ENCODE data around the gene FRMD6.
"Not testable (repeated sequence)": the region's sequence is repeated elsewhere in the genome, so short reads cannot be mapped to it uniquely, and the experiment has no call there.

The FRMD6 gene

DNA sequence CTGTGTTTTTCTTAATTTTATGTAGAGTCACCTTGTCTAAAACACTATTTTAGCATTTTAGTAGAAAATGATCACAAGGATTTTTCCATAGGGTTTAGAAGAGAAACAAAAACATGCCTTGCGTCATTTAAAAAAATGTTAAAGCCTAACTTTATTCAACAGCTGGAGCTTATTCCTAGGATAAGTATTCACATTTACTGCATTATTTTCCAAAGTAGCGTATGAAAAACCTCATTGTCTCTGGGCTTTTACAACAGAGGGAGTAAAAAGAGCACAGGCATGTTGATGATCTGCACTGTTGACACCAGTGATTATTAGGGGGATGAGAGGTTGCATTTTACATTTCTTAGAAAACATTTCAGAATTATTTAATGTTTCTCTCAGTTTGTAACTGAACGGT lies 66.1 kb downstream of the FRMD6 start:
- DNase-seq (ENCODE audit: low read depth in 2 of 3, low spot score in 2 of 3) = no peak

GRCh38 chr14:51719955-51720354 lies 68.2 kb downstream of the FRMD6 start:
- no peak for DNase-seq (ENCODE audit: low read depth in 2 of 3, low spot score in 2 of 3)

DNA sequence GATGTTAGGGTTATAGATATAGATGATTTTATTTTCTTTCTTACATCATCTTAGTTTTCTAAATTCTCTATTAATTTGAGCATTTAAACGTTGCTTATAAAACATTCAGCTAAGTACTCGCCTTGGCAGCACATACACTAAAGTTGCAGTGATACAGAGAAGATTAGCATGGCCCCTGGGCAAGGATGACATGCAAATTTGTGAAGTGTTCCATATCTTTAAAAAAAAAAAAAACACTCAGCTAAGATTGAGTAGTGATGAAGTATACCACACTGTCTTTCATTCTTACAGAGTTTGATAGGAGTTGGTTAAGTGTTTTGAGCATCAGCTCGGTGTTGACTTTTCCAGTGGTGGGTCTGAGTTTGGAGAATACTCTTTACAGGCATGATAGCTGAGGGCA lies 72.3 kb downstream of the FRMD6 start:
- DNase-seq (ENCODE audit: low read depth in 2 of 3, low spot score in 2 of 3) = no peak

GRCh38 chr14:51724650-51725049 lies 72.9 kb downstream of the FRMD6 start:
- DNase-seq (ENCODE audit: low read depth in 2 of 3, low spot score in 2 of 3) = no peak

DNA sequence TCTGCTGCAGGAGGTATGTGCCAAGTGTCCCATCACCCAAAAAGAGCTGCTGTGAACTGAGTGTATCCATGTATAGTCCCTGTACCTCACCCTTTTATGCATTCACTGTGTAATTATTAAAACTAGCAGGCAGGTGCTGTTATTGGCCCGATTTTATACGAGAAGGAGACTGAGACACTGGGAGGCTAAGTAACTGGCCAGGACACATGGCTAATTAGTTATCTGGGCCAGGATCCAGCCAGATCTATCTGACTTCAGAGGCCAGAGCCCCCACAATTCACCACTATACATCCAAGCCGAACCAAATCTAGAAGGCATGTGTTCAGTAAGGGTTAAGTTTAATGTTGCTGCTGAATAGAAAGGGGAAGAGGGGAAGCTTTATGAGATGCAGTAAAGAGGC lies 73.4 kb downstream of the FRMD6 start:
- DNase-seq (ENCODE audit: low read depth in 2 of 3, low spot score in 2 of 3) = no peak

DNA sequence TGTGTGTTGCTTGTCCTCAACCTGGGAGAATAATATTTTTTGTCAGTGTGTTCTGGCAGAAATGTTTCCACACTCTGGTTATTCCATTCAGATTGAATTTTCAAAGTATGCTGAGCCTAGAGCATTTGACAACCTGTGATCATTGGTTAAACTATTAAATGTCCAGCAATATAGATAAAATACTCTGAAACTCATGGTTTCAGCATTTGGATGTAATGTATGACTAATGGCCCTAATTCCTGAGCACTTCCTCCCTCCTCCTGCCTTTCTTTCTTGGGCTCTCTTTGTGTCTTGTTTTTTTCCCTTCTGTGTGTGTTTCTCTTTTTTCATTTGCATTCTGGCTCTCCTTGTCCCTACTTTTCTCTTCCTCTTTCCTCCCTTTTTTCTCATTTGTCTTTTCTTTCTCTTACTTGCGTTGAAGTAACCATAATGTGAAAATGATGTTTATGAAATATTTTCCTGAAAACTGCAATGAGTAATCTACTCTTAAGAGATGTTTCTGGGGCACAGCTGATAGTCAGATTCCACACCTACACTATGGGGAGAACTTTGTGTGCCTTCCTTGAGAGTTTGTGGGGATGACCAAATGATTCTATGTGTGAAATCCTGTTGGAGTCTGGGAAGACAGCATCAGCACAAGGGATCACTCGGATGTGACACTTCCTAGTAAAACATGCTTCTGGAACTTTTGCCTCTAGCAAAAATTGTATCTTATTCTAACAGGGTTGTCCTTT lies 74.6 kb downstream of the FRMD6 start:
- no peak for DNase-seq (ENCODE audit: low read depth in 2 of 3, low spot score in 2 of 3)

DNA sequence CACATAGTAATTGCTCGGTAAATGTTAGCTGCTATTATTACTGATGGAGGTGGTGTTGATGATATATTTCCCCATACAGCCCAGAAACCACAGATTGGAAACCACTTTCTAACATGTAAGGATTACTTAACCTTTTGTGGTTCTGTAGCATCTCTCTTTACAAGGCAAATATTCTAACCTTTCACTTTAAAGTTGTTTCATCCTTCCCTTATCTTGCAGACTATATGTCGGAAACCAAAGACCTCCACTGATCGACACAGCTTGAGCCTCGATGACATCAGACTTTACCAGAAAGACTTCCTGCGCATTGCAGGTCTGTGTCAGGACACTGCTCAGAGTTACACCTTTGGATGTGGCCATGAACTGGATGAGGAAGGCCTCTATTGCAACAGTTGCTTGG lies 75.8 kb downstream of the FRMD6 start:
- no peak for DNase-seq (ENCODE audit: low read depth in 2 of 3, low spot score in 2 of 3)

DNA sequence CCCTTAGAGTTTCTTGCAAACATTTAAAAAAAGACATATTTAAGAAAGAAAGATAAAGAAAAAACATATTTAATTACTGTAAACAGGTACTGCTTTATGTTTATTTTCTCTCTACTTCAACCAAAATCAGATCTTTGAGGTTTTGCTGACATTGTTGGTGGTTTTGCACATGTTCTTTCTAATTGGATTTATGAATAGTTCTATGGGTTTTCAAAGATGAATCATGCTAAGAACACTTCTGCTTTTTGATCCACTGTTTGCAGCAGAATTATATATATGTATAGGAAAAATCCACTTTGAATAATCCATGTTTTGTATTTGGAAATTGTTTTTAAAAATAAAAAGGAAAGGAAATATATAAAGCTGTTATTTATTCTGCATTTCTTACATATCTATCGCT lies 78.4 kb downstream of the FRMD6 start:
- no peak for DNase-seq (ENCODE audit: low read depth in 2 of 3, low spot score in 2 of 3)

DNA sequence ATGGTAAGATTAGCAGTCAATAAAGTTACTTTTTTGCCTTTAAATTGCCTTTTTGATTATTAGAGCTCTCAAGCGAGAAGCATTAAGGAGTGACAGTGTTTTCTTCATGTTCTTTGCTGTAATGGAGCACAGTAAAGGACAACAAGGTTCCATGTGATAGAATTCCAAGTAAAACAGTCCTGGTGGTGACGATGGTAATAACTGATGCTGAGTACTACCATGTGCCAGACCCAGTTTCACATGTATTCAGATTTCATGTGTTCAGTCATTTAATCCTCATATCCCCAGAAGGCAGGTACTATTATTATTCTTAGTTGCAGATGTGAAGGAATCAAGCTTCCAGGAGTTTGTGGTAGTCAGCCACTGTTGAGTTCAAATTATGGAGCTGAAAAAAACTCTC lies 79.0 kb downstream of the FRMD6 start:
- DNase-seq (ENCODE audit: low read depth in 2 of 3, low spot score in 2 of 3) = no peak

DNA sequence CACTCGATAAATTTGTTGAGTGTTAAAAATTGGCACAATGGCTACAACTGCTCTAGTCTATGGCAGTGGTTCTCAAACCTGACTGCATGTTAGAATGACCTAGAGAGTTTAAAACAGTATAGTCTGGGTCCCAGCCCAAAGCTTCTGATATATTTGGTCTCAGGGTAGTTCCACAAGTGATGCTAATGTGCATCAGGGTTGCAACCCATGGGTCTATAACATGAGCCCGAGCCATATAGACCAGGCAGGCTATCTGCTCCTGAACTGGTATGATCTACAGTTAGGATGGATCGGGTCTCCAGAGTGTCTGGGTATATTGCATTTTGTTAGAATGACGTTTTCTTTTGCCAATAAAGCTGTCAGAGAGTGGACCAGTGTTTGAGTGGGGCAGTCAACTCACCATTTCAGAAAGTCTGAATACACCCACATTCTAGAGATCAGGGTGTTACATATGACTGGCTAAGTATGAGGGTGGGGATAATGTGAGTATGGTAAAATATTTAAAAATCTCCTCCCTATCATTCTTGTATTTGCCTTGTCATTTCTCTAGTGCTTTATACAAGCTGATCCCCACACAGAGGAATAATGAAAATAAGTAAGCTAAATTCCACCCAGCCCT lies 80.9 kb downstream of the FRMD6 start:
- no peak for DNase-seq (ENCODE audit: low read depth in 2 of 3, low spot score in 2 of 3)

DNA sequence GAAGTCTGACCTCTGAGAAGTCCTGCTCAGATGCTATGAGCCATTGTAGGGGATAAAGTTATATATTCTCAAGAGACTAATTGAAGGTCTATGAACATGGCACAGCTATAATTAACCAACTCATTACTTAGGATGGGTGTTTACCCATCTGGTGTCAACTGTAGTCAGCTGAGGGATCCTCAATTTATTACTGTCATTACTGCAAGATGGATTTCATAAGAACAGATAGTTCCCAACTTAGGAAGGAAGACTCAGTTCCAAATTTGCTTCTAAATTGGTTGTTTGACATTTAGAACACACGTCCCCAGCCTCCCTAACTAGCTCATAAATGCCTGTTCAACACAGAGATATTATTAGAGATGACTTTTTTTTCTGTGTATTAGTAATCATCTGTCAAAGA lies 81.4 kb downstream of the FRMD6 start:
- no peak for DNase-seq (ENCODE audit: low read depth in 2 of 3, low spot score in 2 of 3)

- no peak for DNase-seq (ENCODE audit: low read depth in 2 of 3, low spot score in 2 of 3)
These were observed 84.1 kb downstream of the FRMD6 start for GRCh38 chr14:51735851-51736250.

GRCh38 chr14:51738754-51739153 lies 87.0 kb downstream of the FRMD6 start:
- no peak for DNase-seq (ENCODE audit: low read depth in 2 of 3, low spot score in 2 of 3)

- no peak for DNase-seq (ENCODE audit: low read depth in 2 of 3, low spot score in 2 of 3)
These were observed 91.9 kb downstream of the FRMD6 start for GRCh38 chr14:51743588-51744000.

GRCh38 chr14:51744372-51745130 lies 92.8 kb downstream of the FRMD6 start:
- no peak for DNase-seq (ENCODE audit: low read depth in 2 of 3, low spot score in 2 of 3)

- DNase-seq (ENCODE audit: low read depth in 2 of 3, low spot score in 2 of 3) = not testable (repeated sequence)
These were observed 95.1 kb downstream of the FRMD6 start for GRCh38 chr14:51746823-51747222.

GRCh38 chr14:51750542-51750941 lies 98.8 kb downstream of the FRMD6 start:
- no peak for DNase-seq (ENCODE audit: low read depth in 2 of 3, low spot score in 2 of 3)

- peak in 1 of 3 experiments; percentile 16 for DNase-seq (ENCODE audit: low read depth in 2 of 3, low spot score in 2 of 3)
These were observed 100.1 kb downstream of the FRMD6 start for GRCh38 chr14:51751611-51752345.

DNA sequence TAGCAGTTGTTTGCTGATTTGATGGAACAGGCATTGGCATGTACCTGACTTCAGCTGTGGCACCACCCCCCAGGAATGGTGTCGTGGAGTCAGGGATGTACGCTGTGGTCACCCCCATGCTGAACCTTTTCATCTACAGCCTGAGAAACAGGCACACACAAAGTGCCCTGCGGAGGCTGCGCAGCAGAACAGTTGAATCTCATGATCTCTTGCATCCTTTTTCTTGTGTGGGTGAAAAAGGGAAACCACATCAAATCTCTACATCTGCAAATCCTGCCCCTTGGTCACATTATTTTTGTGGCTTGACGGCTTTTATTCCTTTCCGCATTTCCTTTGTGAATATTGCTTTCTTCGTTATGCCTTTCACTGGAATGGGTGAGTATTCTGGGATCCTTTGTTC lies 106.0 kb downstream of the FRMD6 start:
- DNase-seq (ENCODE audit: low read depth in 2 of 3, low spot score in 2 of 3) = not testable (repeated sequence)

DNA sequence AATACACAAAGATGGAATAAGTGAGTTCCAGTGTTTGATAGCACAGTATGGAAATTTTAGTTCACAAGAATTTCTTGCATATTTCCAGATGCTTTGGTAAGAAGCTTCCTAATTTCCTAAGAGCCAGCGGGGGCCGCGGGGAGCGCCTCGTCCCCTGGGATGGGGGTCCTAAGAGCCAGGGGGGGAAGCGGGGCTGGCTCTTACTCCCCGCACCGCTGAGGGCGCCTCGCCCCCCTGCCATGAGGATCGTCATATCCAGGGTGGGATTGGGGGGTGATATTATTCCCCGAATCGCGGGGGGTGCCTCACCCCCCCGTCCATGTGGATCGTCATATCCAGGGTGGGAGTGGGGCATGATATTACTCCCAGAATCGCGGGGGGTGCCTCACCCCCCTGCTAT lies 108.2 kb downstream of the FRMD6 start:
- no peak for DNase-seq (ENCODE audit: low read depth in 2 of 3, low spot score in 2 of 3)

- DNase-seq (ENCODE audit: low read depth in 2 of 3, low spot score in 2 of 3) = not testable (repeated sequence)
These were observed 114.0 kb downstream of the FRMD6 start for GRCh38 chr14:51765726-51766125.

GRCh38 chr14:51766586-51766985 lies 114.9 kb downstream of the FRMD6 start:
- DNase-seq (ENCODE audit: low read depth in 2 of 3, low spot score in 2 of 3) = not testable (repeated sequence)

Data from activated CD8-positive, alpha-beta memory T cell treated with anti-CD3 and anti-CD28 coated beads for 48 hours (primary cell).